Kasumi-1 (cell line): Measurements from ENCODE around the gene TIMM22.
"Not testable (repeated sequence)": the region's sequence is repeated elsewhere in the genome, so short reads cannot be mapped to it uniquely, and the experiment has no call there.

Source experiments
- DNase-seq, 2 experiments: peaks; one replicate each; lab custom pipeline; 2025; lab: John Stamatoyannopoulos, UW

TIMM22 gene

DNA sequence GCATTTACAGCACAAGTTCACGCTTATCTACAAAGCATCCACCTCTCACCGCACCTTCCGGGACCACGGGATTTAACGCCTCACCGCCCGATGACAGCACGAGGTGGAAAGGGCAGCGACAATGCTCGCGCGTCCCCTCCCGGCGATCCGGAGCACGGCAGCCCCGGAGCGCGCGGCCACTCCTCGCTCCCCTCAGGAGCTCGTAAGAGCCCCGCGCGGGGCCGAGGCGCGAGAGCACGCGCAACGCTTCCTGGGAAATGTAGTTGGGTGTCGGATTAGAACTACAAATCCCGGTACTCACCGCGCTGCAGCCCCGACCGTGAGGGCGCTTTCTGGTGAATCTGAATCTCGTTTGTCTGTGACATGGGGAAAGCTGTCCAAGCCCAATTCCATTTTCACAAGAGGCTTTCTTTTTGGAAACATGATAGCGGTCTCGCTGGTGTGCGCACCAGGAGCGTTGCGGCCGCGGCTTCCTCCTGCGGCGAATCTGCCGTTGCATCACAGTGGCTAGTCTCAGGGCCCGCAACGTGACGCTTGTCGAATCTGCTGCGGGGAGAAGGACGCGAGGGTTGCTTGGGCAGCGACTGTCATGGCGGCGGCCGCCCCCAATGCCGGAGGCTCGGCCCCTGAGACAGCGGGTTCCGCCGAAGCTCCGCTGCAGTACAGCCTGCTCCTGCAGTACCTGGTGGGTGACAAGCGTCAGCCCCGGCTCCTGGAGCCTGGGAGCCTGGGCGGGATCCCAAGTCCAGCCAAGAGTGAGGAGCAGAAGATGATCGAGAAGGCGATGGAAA is at the start of gene TIMM22:
TIMM22 (plus strand) TSS at position 576 of the 791 bp plus-strand sequence; CDS start at position 590, 14 bp downstream.
- DNase-seq: peak; percentile 78 to 81

DNA sequence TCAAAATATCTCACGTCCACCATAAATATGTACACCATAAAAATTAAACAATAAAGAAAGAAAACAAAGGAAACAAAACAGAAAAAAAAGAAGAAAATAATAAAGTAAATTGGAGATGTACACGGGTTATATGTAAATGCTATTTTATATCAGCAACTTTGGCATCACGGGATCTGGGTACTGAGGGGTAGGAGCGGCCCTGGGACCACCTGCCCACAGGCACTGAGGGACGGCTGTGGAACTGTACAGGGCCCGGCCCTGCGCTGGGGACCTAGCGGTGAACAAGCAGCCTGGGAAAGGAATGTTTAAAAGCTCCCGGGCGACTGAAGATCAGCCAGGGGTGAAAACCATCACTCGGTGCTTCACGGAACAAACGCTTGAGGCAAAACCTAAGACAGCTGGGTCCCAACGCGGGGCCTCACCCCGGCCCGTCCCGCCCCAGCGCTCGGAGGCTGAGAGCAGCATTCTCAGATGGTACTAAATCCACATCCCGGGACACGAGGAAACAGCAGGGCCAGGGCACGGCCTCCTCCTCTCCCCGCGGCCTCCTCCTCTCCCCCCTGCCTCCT is 48.6 kb upstream of the TIMM22 start:
- no peak for DNase-seq

DNA sequence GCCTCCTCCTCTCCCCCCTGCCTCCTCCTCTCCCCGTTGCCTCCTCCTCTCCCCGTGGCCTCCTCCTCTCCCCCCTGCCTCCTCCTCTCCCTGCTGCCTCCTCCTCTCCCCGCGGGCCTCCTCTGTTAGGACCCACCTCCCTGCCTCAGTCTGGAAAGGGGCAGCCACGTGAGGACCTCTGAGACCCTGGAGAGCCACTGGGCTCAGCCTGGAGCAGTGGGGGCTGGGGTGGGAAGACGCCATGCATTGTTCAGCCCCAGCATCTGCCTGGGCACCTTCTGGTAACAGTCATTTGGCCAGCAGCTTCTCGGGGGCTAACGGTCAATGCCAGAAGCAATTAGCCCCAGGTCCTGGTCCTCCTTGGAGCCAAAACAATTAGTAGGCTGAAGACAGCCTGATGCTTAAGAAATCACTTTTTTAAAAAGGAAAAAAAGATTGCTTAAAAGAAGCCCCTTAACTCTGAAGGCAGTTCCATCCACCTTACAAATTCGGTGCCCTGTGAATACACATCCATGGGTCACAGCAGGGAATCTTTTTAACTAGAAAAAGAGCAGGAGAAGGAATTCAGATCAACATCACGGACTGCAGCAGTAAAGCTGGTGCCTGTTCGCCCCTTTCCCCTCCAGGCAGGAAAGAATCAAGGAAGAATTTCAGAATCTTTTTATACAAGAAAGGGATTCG is 47.2 kb upstream of the TIMM22 start:
- no peak for DNase-seq

DNA sequence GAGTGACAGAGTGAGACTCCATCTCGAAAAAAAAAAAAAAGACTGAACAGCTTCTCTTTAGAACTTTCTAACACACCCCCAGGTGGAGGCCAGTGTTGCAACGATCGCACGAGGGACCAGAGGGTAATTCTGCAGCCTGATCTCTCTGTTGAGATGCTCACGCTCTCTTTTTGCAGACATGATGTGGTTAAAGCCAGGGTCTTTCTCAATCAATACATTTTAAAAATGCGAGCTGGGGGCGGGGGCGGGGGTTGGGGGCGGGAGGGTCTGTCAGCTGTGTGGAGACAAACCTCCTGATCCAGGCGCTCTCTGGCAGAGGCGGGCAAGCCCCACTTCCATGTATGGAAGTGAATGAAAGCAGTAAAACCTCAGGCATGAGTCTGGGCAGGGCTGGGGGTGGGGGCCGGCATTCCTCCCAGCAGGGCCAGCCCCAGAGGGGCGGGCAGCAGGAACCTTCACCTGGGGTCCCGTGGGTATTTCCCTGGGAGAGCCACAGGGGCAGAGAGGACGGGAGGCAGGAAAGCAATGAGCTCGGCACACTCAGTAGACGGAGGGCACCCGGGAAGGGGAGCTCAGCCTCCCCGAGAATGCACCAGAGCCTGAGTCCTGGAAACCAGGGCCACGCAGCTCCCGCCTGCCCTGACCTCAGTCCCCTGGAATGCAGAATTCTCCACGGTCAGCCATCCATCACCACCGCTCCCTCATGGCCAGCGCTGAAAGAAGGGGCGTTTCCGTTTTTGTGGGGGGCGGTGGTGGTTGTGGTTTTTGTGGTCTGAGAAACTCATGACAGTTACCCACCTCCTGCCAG is 45.4 kb upstream of the TIMM22 start:
- DNase-seq: no peak

DNA sequence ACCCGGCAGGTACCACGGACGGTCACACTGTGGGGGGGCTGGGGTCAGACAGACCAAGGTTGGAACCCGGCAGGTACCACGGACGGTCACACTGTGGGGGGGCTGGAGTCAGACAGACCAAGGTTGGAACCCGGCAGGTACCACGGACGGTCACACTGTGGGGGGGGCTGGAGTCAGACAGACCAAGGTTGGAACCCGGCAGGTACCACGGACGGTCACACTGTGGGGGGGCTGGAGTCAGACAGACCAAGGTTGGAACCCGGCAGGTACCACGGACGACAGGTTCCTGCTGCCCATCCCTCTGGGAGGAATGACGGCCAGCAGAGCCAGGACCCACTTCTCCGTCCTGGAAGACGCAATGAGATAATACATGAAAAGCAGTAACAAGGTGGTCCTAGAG is 44.3 kb upstream of the TIMM22 start:
- DNase-seq: not testable (repeated sequence)

DNA sequence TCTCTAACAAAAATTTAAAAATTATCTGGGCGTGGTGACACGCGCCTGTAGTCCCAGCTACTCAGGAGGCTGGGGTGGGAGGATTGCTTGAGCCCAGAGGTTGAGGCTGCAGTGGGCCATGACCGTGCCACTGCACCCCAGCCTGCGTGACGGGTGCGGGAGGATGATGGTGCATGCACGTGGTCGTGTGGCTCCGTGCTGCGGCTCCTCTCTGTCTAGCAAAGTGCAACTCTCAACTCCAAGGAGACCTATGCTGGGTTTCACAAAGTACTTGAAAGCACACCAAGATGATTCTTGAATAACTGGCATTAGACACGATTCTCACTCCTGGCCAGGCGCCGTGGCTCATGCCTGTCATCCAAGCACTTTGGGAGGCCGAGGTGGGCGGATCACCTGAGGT is 43.2 kb upstream of the TIMM22 start:
- DNase-seq: no peak

DNA sequence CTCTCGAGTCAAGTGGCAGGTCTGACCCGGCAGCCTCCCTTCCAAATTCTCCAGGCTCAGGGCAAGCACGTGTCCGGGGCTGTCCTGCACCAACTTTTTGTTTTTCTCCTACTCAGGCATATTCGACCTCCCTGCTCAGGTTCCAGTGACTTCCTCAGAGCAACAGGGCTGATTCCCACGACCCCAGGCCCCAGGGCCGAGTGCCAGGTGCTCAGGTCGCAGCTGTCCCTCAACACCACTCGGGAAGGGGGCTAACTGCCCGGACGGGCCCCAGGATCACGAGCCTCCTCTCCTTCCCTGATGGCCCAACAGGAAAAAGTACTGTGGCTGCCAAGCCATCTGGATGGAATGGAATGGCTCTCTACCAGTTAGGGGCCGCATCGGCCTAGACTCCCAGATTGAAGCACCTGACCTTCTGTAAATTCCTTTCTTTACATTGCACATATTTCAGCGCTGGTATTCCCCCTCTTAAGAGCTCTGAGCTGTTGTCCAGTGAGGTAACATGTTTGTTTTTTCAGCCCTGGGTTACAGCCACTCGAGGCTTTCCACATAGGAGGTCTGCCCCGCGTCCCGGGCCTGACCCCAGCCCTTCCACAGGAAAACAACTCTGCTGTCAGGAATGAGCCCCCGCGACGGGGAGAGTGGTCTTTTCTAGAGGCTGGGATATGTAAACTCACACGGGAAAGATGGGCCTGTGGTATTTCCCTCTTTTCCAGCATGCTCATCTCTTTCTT is 42.3 kb upstream of the TIMM22 start:
- DNase-seq: no peak

DNA sequence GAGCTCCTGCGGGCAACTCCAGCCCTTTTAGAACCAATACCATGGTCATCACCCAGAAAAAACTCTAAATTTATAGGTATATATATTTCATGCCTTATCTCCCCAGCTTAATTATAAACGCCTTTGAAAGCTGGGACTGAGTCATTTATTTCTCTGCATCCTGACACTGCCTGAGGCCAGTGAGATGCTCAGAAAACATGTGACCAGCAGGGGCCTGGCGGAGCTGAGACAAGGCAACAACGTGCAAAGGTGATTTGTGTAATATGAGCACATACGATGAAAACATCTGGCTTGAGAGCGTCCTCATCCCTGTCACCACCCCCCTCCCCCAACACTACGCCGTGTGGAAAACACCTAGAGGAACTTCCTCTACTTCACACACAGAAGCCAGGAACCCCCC is 40.0 kb upstream of the TIMM22 start:
- no peak for DNase-seq

DNA sequence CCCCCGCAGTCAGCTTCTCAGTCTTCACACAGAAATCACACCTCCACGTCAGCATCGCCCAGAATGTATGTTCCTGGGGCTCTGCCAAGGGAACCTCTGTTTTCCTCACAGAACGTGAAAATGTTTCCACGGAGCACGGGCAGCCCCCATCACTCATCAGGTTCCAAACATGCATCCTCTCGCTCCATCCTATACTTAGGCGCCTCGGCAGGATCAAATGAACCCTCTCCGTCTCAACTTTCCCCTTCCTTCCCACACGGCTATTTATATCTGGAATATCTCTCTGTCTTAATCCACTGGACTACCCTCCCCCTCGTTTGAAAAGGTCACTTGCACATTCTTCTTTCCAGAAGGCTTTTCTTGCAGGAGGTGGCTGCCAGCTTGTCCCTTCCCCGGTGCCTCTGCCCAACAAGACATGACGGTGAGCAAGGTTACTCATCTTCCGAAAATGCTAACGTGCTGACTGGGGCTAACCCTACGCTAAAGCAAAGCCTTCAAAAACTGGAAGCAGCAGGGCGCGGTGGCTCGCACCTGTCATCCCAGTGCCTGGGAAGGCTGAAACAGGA is 39.0 kb upstream of the TIMM22 start:
- DNase-seq: no peak

DNA sequence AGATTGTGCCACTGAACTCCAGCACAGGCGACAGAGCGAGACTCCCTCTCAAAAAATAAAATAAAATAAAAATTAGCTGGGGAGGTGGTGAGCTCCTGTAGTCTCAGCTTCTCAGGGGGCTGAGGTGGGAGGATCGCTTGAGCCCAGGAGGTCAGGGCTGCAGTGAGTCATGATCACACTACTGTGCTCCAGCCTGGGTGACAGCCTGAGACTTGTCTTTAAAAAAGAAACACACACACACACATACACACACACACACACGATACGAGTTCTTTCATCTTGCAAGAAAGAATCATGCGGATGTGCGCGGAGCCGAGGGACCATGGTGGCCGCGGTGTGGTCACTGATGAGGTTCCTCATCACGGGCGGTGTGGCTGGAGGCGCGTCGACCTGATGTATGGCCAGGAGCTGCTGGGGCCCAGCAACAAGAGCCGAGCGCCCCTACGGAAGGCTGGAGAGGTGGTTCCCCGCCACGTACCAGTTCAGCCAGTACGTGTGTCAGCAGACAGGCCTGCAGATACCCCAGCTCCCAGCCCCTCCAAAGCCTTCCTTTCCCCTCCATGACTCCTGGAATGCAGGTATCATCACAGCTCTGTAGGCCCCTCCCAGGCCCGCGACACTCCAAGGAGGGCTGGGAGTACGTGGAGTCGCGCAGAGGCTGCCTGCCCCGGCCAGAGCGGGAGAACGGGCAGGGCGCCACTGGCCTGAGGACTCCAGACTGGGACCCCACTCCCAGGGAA is 38.0 kb upstream of the TIMM22 start:
- DNase-seq: no peak

DNA sequence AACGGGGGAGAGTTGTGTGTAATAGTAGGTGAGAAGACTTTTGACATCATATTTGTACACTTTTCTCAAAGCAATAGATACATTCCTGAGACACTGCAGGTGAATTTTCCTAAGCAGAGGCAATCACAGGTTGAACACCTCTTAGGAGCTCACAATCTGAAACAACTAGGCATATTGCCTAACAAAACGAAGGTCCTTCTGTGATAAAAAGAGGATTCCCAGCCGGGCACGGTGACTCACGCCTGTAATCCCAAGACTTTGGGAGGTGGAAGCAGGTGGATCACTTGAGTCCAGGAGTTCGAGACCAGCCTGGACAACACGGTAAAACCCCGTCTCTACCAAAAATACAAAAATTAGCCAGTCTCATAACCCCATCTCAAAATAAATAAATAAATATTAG is 34.8 kb upstream of the TIMM22 start:
- no peak for DNase-seq

DNA sequence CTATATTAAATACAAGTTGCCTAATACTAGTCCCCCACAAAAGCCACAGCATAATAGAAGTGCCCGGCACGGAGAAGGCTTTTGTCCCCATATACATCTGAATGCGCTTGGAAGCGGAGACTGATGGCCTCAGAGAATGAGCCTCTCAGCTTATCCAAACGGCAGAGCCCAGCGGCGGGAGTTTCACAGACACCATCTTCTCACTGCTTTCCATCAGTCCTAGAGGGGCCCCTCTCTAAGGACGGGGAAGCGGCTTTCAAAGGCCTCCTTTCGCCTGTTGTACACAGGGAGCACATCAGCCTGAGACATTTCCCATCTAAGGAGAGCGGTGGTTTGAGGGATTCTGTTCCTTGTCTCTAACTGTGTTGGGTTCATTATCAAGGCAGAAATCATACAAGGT is 34.3 kb upstream of the TIMM22 start:
- no peak for DNase-seq

DNA sequence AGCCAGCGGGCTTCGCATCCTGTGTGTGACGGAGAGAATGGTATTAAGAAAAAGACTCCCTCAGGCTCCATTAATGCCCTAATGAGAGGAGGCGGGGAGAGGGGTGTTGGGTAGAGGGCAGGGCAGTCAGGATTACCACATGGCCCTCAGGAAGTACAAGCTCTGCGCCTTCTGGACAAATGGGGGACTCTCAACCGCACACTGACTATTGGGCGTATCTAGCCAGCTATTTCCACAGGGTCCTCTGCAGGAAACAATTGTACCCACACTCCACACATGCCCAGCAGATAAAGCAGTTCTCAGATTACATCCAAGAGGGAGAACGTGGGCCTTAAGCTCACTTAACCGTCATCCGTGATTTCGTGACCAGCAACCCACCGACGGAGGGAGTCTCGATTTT is 32.1 kb upstream of the TIMM22 start:
- DNase-seq: no peak

DNA sequence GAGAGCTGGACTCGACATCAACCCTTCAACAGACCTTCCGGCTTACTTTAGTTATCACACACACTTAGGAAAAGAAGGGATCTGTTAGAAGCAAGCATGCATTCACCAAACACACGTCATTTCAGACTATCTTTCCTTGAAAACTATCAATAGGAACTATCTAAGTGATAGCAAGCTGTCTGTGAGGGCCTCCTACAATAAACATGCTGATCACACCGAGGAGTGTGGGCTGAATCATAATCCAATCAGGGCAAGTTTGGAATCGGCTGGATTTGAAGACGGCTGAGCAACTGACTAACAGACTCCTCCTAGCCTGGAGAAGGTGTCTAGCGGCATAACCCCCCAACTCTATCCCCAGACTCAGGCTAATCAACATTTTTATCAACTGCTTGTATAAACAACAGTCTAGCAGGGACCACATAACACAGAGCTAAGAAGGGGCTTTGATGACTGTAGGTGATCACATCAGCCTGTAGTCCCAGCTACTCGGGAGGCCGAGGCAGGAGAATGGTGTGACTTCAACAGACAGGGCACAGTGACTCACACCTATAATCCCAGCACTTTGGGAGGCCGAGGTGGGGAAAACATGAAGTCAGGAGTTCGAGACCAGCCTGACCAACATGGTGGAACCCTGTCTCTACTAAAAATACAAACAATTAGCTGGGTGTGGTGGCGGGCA is 31.5 kb upstream of the TIMM22 start:
- DNase-seq: no peak

DNA sequence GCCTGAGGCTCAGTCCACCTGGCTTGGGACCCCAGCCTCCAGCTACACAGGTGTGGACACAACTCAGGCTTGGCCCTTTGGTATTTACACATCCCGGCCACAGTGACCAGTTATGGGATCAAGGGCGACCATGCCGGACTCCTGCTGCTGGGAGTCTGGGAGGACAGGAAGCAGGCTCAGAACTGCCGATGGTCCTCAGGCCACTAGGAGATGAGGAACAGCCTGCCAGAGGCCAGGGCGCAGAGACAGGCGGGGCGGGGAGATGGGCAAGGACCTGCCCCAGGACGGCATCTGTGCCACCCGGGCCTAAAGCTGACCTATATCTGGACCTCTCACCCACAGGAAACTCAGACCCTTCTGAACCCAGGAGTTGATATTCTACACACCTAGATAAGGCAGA is 29.8 kb upstream of the TIMM22 start:
- no peak for DNase-seq

DNA sequence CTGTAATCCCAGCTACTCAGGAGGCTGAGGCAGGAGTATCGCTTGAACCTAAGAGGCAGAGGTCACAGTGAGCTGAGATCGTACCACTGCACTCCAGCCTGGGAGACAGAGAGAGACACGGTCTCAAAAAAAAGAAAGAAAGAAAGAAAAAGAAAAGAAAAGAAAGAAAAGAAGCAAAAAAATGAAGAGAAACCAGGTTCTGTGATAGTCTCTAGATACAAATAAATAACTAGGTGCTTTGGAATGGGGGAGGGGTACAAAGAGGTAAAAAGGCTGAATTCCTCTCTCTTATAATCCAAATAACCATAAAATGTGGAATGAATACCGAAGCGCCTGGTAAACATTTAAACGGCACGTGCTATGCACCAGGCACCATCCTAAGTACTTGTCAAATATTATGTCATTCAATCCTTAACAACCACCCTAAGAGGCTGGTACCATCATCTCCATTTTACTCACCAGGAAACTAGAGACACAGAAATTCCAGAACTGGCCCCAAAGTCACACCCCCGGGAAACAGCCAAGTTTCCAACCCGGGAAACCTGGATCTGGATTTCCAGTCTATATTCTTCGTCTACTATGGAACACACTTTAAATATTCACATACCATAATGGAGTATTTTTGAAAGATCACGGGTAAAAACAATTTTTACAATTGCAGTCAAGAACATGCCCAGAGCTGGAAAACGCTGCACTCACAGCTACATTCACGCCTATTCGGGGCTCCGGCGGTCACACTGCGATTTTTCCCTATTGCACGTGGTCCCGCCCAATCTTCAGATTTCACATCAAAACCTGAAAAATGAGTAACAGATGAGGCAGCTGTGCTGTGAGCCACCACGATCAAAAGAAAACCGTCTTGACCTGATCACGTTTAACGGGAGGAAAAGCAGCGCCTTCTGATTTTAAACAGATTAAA is 27.9 kb upstream of the TIMM22 start:
- DNase-seq: no peak

DNA sequence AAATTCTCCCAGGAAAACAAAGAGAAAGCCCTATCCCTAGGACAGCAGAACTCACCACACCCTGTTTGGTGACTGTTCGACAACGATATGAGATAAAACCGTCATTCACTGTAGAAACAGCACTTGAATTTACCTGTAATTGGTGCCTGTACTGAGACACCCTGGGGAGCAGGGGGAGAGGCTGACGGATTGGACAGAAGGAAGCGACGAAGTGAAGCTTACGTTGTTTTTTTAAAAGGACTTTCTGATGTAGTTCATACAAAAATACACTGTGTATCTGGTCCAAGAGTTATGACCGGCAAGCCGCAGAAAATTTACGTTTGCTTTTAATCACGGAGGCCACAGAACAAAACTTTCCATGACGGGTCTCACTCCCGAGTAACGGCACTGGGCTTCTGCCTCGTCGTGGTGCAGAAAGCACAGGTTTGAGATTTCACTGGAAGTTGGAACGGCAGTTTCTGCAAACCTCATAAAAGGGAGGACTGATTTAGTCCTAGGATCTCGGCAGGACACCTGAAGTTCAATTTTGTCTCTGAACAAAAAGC is 27.0 kb upstream of the TIMM22 start:
- no peak for DNase-seq

DNA sequence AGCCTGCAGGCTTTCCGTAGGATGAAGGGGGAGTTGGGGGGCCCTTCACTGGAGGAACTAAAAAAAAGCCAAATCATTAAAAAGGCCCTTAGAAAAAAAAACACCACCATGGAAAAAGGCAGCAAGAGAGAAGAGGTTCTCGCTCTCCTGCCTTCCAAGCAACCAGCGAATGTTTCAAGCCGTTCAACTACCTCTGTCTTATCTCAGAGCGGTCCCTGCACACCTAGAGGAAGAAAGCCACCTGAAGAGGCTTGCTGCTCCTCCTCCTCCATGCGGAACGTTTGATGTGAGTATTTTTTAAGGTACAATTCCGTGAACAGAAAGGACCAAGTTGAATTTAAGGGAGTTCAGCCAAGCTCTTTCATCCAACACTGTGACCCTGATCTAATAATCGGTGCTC is 26.6 kb upstream of the TIMM22 start:
- no peak for DNase-seq

DNA sequence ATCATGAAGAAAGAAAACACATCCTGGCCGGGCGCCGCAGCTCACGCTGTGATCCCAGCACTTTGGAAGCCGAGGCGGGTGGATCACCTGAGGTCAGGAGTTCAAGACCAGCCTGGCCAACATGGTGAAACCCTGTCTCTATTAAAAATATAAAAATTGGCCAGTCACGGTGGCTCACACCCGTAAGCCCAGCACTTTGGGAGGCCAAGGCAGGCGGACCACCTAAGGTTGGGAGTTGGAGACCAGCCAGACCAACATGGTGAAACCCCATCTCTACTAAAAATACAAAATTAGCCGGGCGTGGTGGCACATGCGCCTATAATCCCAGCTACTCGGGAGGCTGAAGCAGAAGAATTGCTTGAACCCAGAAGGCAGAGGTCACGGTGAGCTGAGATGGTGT is 25.1 kb upstream of the TIMM22 start:
- not testable (repeated sequence) for DNase-seq
